HG03442 (cell line): ENCODE measurements around the gene IL20.
"Not testable (repeated sequence)": the region's sequence is repeated elsewhere in the genome, so short reads cannot be mapped to it uniquely, and the experiment has no call there.

Experiments
- ATAC-seq: cut with Tn5 transposase; IDR thresholded peaks from one replicate; pipeline ENCODE4 v1.9.1; 2021; ENCODE audit warnings: mild to moderate bottlenecking, moderate library complexity; ENCODE audit not compliant: unreplicated experiment

Gene IL20

GRCh38 chr1:206841609-206842323 lies 23.7 kb upstream of the IL20 start:
- no peak for ATAC-seq

GRCh38 chr1:206842854-206843253 lies 22.6 kb upstream of the IL20 start:
- ATAC-seq: no peak

GRCh38 chr1:206843626-206844025 lies 21.8 kb upstream of the IL20 start:
- ATAC-seq: no peak

- no peak for ATAC-seq
Measured at GRCh38 chr1:206846487-206846886, 18.9 kb upstream of the IL20 start.

- no peak for ATAC-seq
Measured at GRCh38 chr1:206847337-206847834, 18.0 kb upstream of the IL20 start.

GRCh38 chr1:206847946-206848345 lies 17.5 kb upstream of the IL20 start:
- no peak for ATAC-seq

- ATAC-seq: no peak
Measured at GRCh38 chr1:206850401-206850800, 15.0 kb upstream of the IL20 start.

GRCh38 chr1:206851341-206852010 lies 13.9 kb upstream of the IL20 start:
- ATAC-seq: no peak

- not testable (repeated sequence) for ATAC-seq
Measured at GRCh38 chr1:206852662-206853061, 12.8 kb upstream of the IL20 start.

GRCh38 chr1:206853696-206854095 lies 11.7 kb upstream of the IL20 start:
- not testable (repeated sequence) for ATAC-seq

GRCh38 chr1:206854401-206855129 lies 10.9 kb upstream of the IL20 start:
- ATAC-seq: no peak

- ATAC-seq: no peak
Measured at GRCh38 chr1:206855859-206856258, 9.6 kb upstream of the IL20 start.

GRCh38 chr1:206856674-206857464 lies 8.6 kb upstream of the IL20 start:
- ATAC-seq: no peak

- ATAC-seq: no peak
Measured at GRCh38 chr1:206859082-206859521, 6.3 kb upstream of the IL20 start.

GRCh38 chr1:206860165-206860564 lies 5.3 kb upstream of the IL20 start:
- ATAC-seq: no peak

- ATAC-seq: no peak
Measured at GRCh38 chr1:206863266-206863665, 2.2 kb upstream of the IL20 start.

GRCh38 chr1:206866062-206866461 lies 639 bp downstream of the IL20 start:
- no peak for ATAC-seq

GRCh38 chr1:206867239-206867638 lies 1.8 kb downstream of the IL20 start:
- ATAC-seq: no peak

- ATAC-seq: no peak
Measured at GRCh38 chr1:206867716-206868115, 2.3 kb downstream of the IL20 start.

GRCh38 chr1:206868264-206868663 lies 2.8 kb downstream of the IL20 start:
- no peak for ATAC-seq

- no peak for ATAC-seq
Measured at GRCh38 chr1:206872139-206872538, 6.7 kb downstream of the IL20 start.
